Measurements from ENCODE around the gene CYP17A1. TPM values are rescaled to one million over a fixed set of nuclear protein-coding genes. Genes with fewer than 3 reads are reported as not detected.
A peak's percentile ranks its signal among the peaks of the same experiment; 100 is the strongest.
"Not testable (repeated sequence)": the region's sequence is repeated elsewhere in the genome, so short reads cannot be mapped to it uniquely, and the experiment has no call there.

CYP17A1 gene, protein sequence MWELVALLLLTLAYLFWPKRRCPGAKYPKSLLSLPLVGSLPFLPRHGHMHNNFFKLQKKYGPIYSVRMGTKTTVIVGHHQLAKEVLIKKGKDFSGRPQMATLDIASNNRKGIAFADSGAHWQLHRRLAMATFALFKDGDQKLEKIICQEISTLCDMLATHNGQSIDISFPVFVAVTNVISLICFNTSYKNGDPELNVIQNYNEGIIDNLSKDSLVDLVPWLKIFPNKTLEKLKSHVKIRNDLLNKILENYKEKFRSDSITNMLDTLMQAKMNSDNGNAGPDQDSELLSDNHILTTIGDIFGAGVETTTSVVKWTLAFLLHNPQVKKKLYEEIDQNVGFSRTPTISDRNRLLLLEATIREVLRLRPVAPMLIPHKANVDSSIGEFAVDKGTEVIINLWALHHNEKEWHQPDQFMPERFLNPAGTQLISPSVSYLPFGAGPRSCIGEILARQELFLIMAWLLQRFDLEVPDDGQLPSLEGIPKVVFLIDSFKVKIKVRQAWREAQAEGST
- total RNA-seq (2014; rRNA removed; shearing (Covaris generic)), result not detected in 2 replicates
- polyA plus RNA-seq (2015; cell fraction: cytosol; rRNA removed), result 0.08 TPM in 1 of 2 replicates, not detected in the other
- not detected in 2 replicates for polyA plus RNA-seq (2015; cell fraction: nucleus; rRNA removed)

GRCh38 chr10:102837230-102837721 is at the start of gene CYP17A1:
Gene CYP17A1 (minus strand): TSS chr10:102837413. CDS start chr10:102837361, 52 bp downstream.
- DNase-seq (ENCODE audit: low read depth, low spot score), result no peak
- in situ Hi-C loops (cut with HindIII; ENCODE audit: low pct_unique_long_range_greater_than_20kb, low sequenced_read_pairs), result no loop called here

- in situ Hi-C loops (cut with HindIII; ENCODE audit: low pct_unique_long_range_greater_than_20kb, low sequenced_read_pairs), result no loop called here
- no peak for DNase-seq (ENCODE audit: low read depth, low spot score)
Measured at GRCh38 chr10:102880256-102880655, 43.0 kb upstream of the CYP17A1 start.

DNA sequence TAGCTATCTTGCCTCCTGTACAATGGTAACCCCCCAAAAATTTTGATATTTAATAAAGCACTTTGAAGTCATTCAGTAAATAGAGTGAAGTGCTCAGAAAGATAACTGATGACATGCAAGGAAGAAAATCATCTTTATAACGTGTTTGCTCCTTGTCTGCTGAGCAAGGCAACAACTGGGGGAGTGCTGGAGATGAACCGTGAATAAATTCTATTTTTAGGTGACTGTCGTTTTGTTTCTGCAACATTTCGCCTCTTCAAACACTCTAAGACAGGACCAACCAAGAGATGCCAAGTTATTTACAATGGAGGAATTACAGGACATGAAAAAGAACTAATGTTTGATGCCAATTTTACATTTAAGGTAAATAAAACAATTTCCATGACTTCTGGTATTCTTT is 41.4 kb upstream of the CYP17A1 start:
- in situ Hi-C loops (cut with HindIII; ENCODE audit: low pct_unique_long_range_greater_than_20kb, low sequenced_read_pairs), result no loop called here
- no peak for DNase-seq (ENCODE audit: low read depth, low spot score)

- in situ Hi-C loops (cut with HindIII; ENCODE audit: low pct_unique_long_range_greater_than_20kb, low sequenced_read_pairs), result no loop called here
- no peak for DNase-seq (ENCODE audit: low read depth, low spot score)
Measured at GRCh38 chr10:102876747-102877153, 39.5 kb upstream of the CYP17A1 start.

- no peak for DNase-seq (ENCODE audit: low read depth, low spot score)
- in situ Hi-C loops (cut with HindIII; ENCODE audit: low pct_unique_long_range_greater_than_20kb, low sequenced_read_pairs), result no loop called here
Measured at GRCh38 chr10:102872163-102872562, 35.0 kb upstream of the CYP17A1 start.

- in situ Hi-C loops (cut with HindIII; ENCODE audit: low pct_unique_long_range_greater_than_20kb, low sequenced_read_pairs), result no loop called here
Measured at GRCh38 chr10:102870221-102870620, 33.0 kb upstream of the CYP17A1 start.

DNA sequence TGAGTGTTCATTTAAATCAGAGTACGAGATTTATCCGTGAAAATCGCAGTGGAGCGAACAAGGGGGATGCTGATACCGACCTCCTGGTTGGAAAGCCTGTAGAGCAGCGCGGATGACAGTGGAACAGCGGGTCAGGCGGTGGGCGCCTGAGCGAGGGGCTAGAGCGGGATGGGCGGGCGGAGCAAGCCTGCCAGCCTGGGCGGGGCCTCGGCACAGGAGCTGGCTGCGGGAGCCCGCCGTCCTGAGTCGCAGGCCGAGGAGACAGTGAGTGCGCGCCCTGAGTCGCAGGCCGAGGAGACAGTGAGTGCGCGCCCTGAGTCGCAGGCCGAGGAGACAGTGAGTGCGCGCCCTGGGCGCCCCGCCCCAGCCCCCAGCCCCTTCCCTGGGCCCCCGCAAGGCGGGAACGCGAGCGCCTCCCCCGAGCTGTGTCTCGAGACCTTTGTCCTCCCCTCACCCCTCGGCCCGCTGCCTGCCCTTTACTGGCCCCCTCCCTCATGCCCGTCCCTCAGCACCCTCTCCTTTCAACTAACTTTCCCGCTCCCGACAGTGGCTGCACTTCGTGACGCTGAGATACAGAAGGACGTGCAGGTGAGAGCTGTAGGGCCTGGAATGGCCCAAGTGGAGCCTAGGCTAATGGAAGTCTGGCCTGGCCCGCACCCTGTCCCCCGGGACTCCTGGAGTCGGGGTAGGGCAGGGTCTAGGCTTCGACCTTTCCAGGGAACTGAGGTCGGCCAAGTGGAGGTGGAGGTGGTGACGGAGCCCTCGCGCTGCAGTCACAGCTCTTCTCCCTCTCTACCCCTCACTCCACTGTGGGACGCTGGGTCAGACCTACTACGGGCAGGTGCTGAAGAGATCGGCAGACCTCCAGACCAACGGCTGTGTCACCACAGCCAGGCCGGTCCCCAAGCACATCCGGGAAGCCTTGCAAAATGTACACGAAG is 32.3 kb upstream of the CYP17A1 start, which contains the start of gene AS3MT:
AS3MT (plus strand) TSS at position 213 of the 941 bp plus-strand sequence; CDS start at position 336, 123 bp downstream.
- no peak for DNase-seq (ENCODE audit: low read depth, low spot score)
- in situ Hi-C loops (cut with HindIII; ENCODE audit: low pct_unique_long_range_greater_than_20kb, low sequenced_read_pairs), result no loop called here

More at GRCh38 chr10:102870221-102870620, 33.0 kb upstream of the CYP17A1 start:
- no peak for DNase-seq (ENCODE audit: low read depth, low spot score)

GRCh38 chr10:102868911-102869257 is 31.7 kb upstream of the CYP17A1 start:
- in situ Hi-C loops (cut with HindIII; ENCODE audit: low pct_unique_long_range_greater_than_20kb, low sequenced_read_pairs), result no loop called here
- DNase-seq (ENCODE audit: low read depth, low spot score), result no peak

DNA sequence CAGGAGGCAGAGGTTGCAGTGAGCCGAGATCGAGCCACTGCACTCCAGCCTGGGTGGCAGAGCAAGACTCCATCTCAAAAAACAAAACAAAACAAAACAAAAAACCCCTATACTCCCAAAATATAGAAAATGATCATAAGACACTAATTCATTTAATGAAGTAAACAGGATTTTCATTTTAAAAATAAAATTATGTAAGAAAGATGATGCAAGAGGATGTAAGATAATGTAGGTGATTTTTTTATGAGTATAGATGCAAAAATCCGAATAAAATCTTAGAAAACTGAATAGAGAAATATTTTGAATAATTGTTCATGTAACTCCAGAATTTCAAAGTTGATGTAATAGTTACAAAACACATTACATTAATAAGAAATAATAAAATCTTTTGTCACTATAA is 28.4 kb upstream of the CYP17A1 start:
- DNase-seq (ENCODE audit: low read depth, low spot score), result no peak
- in situ Hi-C loops (cut with HindIII; ENCODE audit: low pct_unique_long_range_greater_than_20kb, low sequenced_read_pairs), result no loop called here

GRCh38 chr10:102863660-102864059 is 26.4 kb upstream of the CYP17A1 start:
- in situ Hi-C loops (cut with HindIII; ENCODE audit: low pct_unique_long_range_greater_than_20kb, low sequenced_read_pairs), result no loop called here
- no peak for DNase-seq (ENCODE audit: low read depth, low spot score)

GRCh38 chr10:102859911-102860310 is 22.7 kb upstream of the CYP17A1 start:
- DNase-seq (ENCODE audit: low read depth, low spot score), result no peak
- in situ Hi-C loops (cut with HindIII; ENCODE audit: low pct_unique_long_range_greater_than_20kb, low sequenced_read_pairs), result no loop called here

DNA sequence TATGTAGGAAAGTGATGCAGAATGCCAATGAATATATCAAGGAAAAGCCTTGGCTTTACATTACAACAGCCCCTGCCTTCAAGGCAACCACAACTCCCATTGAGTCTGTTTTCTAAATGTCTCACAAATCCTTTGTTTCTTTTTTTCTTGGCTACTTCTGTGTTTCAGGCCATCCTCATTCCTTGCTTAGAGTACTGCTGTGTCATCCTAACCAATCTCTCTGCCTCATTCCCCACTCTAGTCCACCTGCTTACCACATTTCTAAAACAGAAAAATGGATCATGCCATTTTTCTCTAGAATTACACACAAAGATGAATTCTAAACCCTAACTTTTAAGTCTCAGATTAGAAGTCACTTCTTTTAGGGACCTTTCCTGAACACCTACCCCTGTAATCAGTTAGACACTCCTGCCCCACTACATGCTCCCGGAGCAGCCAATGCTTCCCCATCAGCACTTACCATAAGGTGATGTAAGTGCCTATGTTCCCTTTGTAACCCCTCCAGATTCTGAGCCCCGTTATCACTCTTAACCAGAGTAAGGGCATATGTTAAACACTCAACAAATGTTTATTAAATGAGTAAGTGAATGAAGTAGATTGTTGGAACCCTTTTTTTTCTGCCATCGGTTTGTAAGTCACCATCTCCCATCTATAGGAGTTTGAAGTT is 19.7 kb upstream of the CYP17A1 start:
- no peak for DNase-seq (ENCODE audit: low read depth, low spot score)
- in situ Hi-C loops (cut with HindIII; ENCODE audit: low pct_unique_long_range_greater_than_20kb, low sequenced_read_pairs), result no loop called here

- peak; percentile 99 for DNase-seq (ENCODE audit: low read depth, low spot score)
- in situ Hi-C loops (cut with HindIII; ENCODE audit: low pct_unique_long_range_greater_than_20kb, low sequenced_read_pairs), result not testable (repeated sequence)
Measured at GRCh38 chr10:102855731-102856436, 18.7 kb upstream of the CYP17A1 start.

GRCh38 chr10:102853237-102853636 is 16.0 kb upstream of the CYP17A1 start:
- DNase-seq (ENCODE audit: low read depth, low spot score); in situ Hi-C loops (cut with HindIII; ENCODE audit: low pct_unique_long_range_greater_than_20kb, low sequenced_read_pairs): not testable (repeated sequence)

GRCh38 chr10:102850025-102850518 is 12.9 kb upstream of the CYP17A1 start:
- in situ Hi-C loops (cut with HindIII; ENCODE audit: low pct_unique_long_range_greater_than_20kb, low sequenced_read_pairs), result no loop called here
- DNase-seq (ENCODE audit: low read depth, low spot score), result no peak

DNA sequence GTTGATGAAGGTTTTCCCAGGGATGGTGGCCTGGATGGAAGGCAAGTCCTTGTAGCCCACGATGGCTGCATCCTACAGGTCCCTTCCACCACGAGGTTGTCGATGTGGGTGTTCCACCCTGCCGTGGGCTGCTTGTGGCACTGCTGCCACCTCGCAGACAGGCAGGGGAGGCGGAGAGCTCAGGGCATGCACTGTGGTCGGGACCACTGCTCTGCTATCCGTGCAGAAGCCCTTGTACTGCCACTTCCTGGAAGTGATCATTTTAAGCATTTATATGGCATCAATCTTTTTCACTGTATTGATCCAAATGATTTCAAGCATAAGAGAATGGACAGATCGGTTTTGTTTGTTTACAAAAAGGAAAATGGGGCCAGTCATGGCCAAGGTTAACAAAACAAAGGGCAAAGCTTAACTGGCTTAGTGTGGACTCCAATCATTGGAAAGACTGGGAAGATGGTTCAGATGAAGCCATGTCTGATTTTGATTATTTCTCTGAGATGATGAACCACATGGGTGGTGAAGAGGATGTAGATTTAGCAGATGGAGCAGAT is 8.2 kb upstream of the CYP17A1 start:
- DNase-seq (ENCODE audit: low read depth, low spot score), result no peak
- in situ Hi-C loops (cut with HindIII; ENCODE audit: low pct_unique_long_range_greater_than_20kb, low sequenced_read_pairs), result no loop called here

Measured in SK-MEL-5 (cell line).